Neural cell (in vitro differentiated cells): ENCODE data around the gene POLDIP2.

ENCODE experiments used
- CTCF ChIP-seq: fragments of 450-650 bp; IDR thresholded peaks from 2 replicates; pipeline ENCODE4 v1.5.1; 2014; ENCODE audit warnings: antibody characterized with exemption, mild to moderate bottlenecking, moderate library complexity; ENCODE audit not compliant: poor library complexity, severe bottlenecking
- EP300 ChIP-seq: fragments of 450-650 bp; conservative IDR thresholded peaks from 2 replicates; pipeline ENCODE4 v1.6.1; 2014; ENCODE audit warnings: antibody characterized with exemption, mild to moderate bottlenecking, moderate library complexity; ENCODE audit not compliant: poor library complexity, severe bottlenecking
- EZH2 ChIP-seq: fragments of 200-600, 300-800 bp; shearing (Covaris generic), sonication (generic); IDR thresholded peaks from 2 replicates; pipeline ENCODE4 v1.6.1; 2014; ENCODE audit warnings: antibody characterized with exemption, low read length, borderline replicate concordance, mild to moderate bottlenecking; ENCODE audit not compliant: insufficient read depth, poor library complexity, severe bottlenecking
- MXI1 ChIP-seq: fragments of 450-650 bp; conservative IDR thresholded peaks from 2 replicates; pipeline ENCODE4 v1.6.1; 2014; ENCODE audit warnings: antibody characterized with exemption, mild to moderate bottlenecking; ENCODE audit not compliant: poor library complexity, severe bottlenecking
- POLR2AphosphoS5 ChIP-seq: IDR thresholded peaks from 2 replicates; pipeline ENCODE4 v1.6.1; 2012
- RAD21 ChIP-seq: fragments of 450-650 bp; conservative IDR thresholded peaks from 2 replicates; pipeline ENCODE4 v1.6.1; 2014; ENCODE audit warnings: antibody characterized with exemption, mild to moderate bottlenecking, moderate library complexity
- REST ChIP-seq: IDR thresholded peaks from 2 replicates; pipeline ENCODE4 v1.6.1; 2012; ENCODE audit warnings: borderline replicate concordance
- SMC3 ChIP-seq: fragments of 450-650 bp; conservative IDR thresholded peaks from 2 replicates; pipeline ENCODE4 v1.6.1; 2014; ENCODE audit warnings: antibody characterized with exemption, mild to moderate bottlenecking, moderate library complexity; ENCODE audit not compliant: poor library complexity
- TAF1 ChIP-seq: IDR thresholded peaks from 2 replicates; pipeline ENCODE4 v1.6.1; 2012; ENCODE audit warnings: low read depth

- no peak for TF ChIP-seq POLR2AphosphoS5
- TF ChIP-seq CTCF: no peak
- TF ChIP-seq TAF1: no peak
- TF ChIP-seq EZH2: no peak
- TF ChIP-seq REST: no peak
- no peak for TF ChIP-seq EP300
- TF ChIP-seq MXI1: no peak
- no peak for TF ChIP-seq RAD21
- TF ChIP-seq SMC3: no peak
Observed at GRCh38 chr17:28384281-28385036, 27.1 kb upstream of the POLDIP2 start.
